Osteoblast (primary cell): ENCODE measurements around the gene NUDT19. TPM values are rescaled to one million over a fixed set of nuclear protein-coding genes. Genes with fewer than 3 reads are reported as not detected.

ENCODE experiments used
- DNase-seq: peaks from one replicate; pipeline ENCODE4 v3.0.0; 2011; ENCODE audit warnings: low spot score, mixed read lengths; ENCODE audit not compliant: insufficient read length; ENCODE audit errors: missing footprints
- H2AFZ ChIP-seq: 2 replicates; pipeline ENCODE4 v1.6.0; 2011; ENCODE audit warnings: mild to moderate bottlenecking, low read length
- H3K27ac ChIP-seq: 2 replicates; pipeline ENCODE4 v1.5.1; 2011; ENCODE audit warnings: mild to moderate bottlenecking, low read depth, low read length, moderate library complexity
- H3K27me3 ChIP-seq: 2 replicates; pipeline ENCODE4 v1.6.0; 2012; ENCODE audit warnings: mild to moderate bottlenecking, control low read depth, inconsistent platforms, low read length, moderate library complexity; ENCODE audit not compliant: insufficient read depth
- H3K36me3 ChIP-seq: 2 replicates; pipeline ENCODE4 v1.5.1; 2011; ENCODE audit warnings: mild to moderate bottlenecking, low read length, control low read depth, moderate library complexity; ENCODE audit not compliant: insufficient read depth
- H3K4me1 ChIP-seq: 2 replicates; pipeline ENCODE4 v1.5.1; 2011; ENCODE audit warnings: mild to moderate bottlenecking, low read length, control low read depth, moderate library complexity; ENCODE audit not compliant: insufficient read depth
- H3K4me2 ChIP-seq: 2 replicates; pipeline ENCODE4 v1.6.0; 2011; ENCODE audit warnings: mild to moderate bottlenecking, low read length; ENCODE audit not compliant: insufficient read depth
- H3K4me3 ChIP-seq: fragments of 200-600 bp; sonication (generic); 3 replicates; pipeline ENCODE4 v1.5.1; 2012; ENCODE audit warnings: mild to moderate bottlenecking, low read length, inconsistent platforms; ENCODE audit not compliant: insufficient read depth
- H3K79me2 ChIP-seq: 2 replicates; pipeline ENCODE4 v1.6.0; 2012; ENCODE audit warnings: mild to moderate bottlenecking, low read length, control low read depth, inconsistent platforms; ENCODE audit not compliant: insufficient read depth
- H3K9me3 ChIP-seq: 2 replicates; pipeline ENCODE4 v1.5.1; 2011; ENCODE audit warnings: low read depth, low read length, control low read depth
- H4K20me1 ChIP-seq: 2 replicates; pipeline ENCODE4 v1.6.0; 2012; ENCODE audit warnings: mild to moderate bottlenecking, low read length, control low read depth; ENCODE audit not compliant: insufficient read depth
- small RNA-seq: library from RNA; depleted of rRNA; stranded (forward); fragments of <200 nt; gene quantifications from one replicate; pipeline ENCODE3, GENCODE V24; 2012
- total RNA-seq: library from RNA; depleted of rRNA; stranded (reverse); fragments of >200 nt; gene quantifications from 2 replicates; pipeline ENCODE4 v1.2.3, GENCODE V29; 2012
- TF ChIP-seq, protein P1 (sequence below): IDR thresholded peaks from 2 replicates; pipeline ENCODE4 v1.5.1; 2011; ENCODE audit warnings: mild to moderate bottlenecking, low read depth, low read length, moderate library complexity; ENCODE audit errors: extremely low read depth

NUDT19 gene
- total RNA-seq, 1 donor, result 8.3 TPM

DNA sequence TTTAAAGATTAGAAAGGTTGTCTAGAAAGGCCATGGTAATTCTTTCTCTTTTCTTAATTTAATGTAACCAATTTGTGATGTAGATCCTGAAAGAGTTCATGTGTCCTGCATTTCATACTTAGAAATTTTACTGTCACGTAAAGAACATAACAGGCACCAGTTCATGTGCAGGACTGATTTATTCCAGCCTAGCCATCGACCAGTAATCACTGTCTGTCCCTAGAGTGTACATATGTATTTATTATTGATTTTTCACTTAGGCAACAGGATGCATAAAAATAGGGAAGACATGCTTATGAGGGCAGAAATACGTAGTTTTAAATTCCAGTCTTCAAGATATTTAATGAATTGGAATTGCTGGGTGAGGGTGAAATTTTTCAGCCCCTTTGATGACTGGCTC is 65.6 kb downstream of the NUDT19 start:
- TF ChIP-seq, protein P1, sequence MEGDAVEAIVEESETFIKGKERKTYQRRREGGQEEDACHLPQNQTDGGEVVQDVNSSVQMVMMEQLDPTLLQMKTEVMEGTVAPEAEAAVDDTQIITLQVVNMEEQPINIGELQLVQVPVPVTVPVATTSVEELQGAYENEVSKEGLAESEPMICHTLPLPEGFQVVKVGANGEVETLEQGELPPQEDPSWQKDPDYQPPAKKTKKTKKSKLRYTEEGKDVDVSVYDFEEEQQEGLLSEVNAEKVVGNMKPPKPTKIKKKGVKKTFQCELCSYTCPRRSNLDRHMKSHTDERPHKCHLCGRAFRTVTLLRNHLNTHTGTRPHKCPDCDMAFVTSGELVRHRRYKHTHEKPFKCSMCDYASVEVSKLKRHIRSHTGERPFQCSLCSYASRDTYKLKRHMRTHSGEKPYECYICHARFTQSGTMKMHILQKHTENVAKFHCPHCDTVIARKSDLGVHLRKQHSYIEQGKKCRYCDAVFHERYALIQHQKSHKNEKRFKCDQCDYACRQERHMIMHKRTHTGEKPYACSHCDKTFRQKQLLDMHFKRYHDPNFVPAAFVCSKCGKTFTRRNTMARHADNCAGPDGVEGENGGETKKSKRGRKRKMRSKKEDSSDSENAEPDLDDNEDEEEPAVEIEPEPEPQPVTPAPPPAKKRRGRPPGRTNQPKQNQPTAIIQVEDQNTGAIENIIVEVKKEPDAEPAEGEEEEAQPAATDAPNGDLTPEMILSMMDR, result no peak
- no peak overlapping the region for H3K27ac ChIP-seq
- no peaks in the 10 kb centered on the region for H4K20me1 ChIP-seq
- H3K4me1 ChIP-seq, result no peaks in the 10 kb centered on the region
- no peaks in the 10 kb centered on the region for H3K27me3 ChIP-seq
- no peaks in the 10 kb centered on the region for H3K36me3 ChIP-seq
- H3K79me2 ChIP-seq, result no peaks in the 10 kb centered on the region
- no peak overlapping the region for H3K4me3 ChIP-seq
- H2AFZ ChIP-seq, result no peak overlapping the region
- H3K4me2 ChIP-seq, result no peak overlapping the region
- no peak for DNase-seq
- no peaks in the 10 kb centered on the region for H3K9me3 ChIP-seq

Small RNA genes lying within 50 kb of the gene (small RNA-seq; reads per million reads assigned to genes)
- not detected for gene RN7SL789P

Other genes starting within 250 kb of the NUDT19 start
- gene PDCD5, start 110.6 kb upstream of the NUDT19 start, total RNA-seq, result 46.0 and 51.0 TPM in 2 replicates
- 28.0 and 31.5 TPM in 2 replicates for gene ANKRD27, start 16.6 kb upstream of the NUDT19 start, total RNA-seq
- 0.59 and 0.72 TPM in 2 replicates for gene RGS9BP, start 16.0 kb upstream of the NUDT19 start, total RNA-seq
- under 0.01 and 0.36 TPM in 2 replicates for gene TDRD12, start 27.9 kb downstream of the NUDT19 start, total RNA-seq
- gene SLC7A9, start 177.9 kb downstream of the NUDT19 start, total RNA-seq, result under 0.01 and 0.59 TPM in 2 replicates